IPS-11a (cell line): ENCODE results near the gene ZNF747.
A peak's percentile ranks its signal among the peaks of the same experiment; 100 is the strongest.

Source experiments
- H3K4me3 ChIP-seq: one replicate; pipeline ENCODE4 v1.5.1; 2013; ENCODE audit warnings: low read depth, low read length, control low read depth

ZNF747 gene

DNA sequence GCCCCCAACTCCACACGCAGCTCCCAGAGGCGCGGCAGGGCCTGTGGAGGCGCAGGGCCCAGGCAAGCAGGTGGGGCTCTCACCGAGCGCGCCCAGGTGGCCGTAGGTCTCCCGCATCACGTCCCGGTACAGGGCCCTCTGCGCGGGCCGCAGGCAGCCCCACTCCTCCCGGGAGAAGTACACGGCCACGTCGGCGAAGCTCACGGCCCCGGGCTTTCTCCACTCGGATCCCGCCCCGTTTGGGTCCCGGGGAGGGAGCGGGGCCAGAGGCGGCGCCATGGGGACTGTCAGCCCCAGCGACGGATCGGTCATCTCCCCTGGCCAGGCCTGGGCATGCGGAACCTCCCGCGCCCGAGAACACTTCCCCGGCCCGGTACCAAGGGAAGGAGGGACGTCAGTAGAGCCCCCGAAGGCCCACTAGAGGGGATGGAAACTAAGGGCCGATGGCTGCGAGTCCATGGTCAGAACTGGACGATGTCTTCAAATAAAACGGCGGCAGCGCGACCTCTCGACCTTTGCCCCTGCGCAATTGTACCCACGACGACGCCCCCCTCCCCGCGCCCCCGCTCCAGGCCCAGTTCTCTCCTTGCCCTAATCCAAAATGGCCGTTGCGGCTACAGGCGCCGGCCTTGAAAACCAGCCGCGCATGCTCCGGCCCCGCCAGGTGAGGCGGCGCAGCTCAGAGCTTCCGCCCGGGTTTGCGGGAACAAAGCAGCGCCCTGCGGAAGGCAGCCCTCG is at the start of gene ZNF747:
Gene ZNF747 (minus strand): TSS at position 491 of the 738 bp plus-strand sequence. CDS start 179 bp downstream, at position 312.
- peak within 1 kb of the TSS; percentile 70 for H3K4me3 ChIP-seq

- no peak overlapping the region for H3K4me3 ChIP-seq
Observed at GRCh38 chr16:30582611-30583340, 48.1 kb upstream of the ZNF747 start.

DNA sequence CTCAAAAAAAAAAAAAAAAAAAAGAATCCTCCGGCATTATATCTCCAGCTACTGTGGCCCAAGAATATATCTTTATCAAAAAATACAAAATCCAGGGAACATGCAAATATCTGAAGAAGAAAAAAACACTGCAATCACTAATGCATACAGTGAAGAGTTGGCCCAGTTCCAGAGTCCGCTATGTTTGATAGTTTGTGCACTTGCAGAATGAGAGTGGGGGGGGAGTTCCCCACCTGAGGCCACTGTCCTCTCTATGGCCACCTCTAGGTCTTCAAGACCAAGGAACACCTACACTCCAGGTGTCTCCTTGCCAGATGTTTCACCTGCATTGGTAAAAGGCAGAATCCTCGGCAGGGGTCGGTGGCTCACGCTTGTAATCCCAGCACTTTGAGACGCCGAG is 46.8 kb upstream of the ZNF747 start:
- H3K4me3 ChIP-seq, result no peak overlapping the region

DNA sequence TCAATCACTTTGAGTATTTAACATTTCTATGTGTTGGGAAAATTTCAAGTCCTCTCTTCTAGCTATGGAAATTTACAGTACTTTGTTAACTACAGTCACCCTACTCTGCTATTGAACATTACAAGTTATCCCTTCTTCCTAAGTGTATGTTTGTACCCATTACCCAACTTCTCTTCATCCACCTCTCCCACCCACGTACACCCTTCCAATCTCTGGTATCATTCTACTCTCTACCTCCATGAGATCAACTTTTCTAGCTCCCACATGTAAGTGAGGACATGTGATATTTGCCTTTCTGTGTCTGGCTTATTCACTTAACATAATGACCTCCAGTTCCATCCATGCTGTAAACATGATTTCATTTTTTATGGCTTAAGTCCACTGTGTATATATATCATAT is 40.0 kb upstream of the ZNF747 start:
- no peak overlapping the region for H3K4me3 ChIP-seq

DNA sequence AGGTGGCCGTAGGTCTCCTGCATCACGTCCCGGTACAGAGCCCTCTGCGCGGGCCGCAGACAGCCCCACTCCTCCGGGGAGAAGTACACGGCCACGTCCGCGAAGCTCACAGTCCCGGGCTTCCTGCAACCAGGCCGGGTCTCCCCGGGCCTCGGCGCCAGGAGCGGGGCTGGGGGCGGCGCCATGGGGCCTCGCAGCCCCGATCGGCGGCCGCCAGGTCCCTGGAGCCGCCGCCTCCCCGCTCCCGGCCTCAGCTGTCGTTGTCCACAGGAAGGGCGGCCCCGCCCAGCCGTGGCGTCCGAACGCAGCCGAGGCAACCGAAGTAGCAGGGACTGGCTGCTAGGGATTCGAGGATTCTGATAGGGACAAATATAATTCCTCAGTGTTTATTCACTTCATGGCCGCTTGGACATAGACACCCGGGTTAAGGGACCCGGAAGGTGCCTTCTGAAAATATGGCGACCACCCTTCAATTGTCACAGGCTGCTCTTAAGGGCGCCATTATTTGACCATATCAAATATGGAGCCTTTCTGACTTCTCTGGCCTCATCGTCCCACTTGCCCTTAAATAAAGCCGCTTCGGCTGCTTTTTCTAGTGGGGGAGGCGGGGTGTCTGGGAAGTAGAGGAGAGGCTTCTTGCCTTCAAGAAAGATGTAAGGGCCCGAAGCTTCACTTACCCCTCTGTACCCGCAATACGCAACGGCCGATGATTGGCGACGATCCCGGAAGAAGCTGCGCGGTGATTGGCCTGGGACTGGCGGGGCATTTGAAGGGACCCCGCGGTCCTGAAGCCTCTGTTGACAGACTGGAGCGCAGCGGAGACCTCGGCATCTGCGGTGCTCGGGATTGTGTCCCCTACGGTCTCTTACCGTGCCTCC is 37.0 kb upstream of the ZNF747 start, which contains the start of gene ZNF688:
Gene ZNF688 (minus strand): TSS at position 270 of the 878 bp plus-strand sequence. CDS start 85 bp downstream, at position 185.
- H3K4me3 ChIP-seq, result peak within 1 kb of the TSS; percentile 71

GRCh38 chr16:30570636-30571444 is 36.2 kb upstream of the ZNF747 start:
- H3K4me3 ChIP-seq, result peak overlapping the region; percentile 71

DNA sequence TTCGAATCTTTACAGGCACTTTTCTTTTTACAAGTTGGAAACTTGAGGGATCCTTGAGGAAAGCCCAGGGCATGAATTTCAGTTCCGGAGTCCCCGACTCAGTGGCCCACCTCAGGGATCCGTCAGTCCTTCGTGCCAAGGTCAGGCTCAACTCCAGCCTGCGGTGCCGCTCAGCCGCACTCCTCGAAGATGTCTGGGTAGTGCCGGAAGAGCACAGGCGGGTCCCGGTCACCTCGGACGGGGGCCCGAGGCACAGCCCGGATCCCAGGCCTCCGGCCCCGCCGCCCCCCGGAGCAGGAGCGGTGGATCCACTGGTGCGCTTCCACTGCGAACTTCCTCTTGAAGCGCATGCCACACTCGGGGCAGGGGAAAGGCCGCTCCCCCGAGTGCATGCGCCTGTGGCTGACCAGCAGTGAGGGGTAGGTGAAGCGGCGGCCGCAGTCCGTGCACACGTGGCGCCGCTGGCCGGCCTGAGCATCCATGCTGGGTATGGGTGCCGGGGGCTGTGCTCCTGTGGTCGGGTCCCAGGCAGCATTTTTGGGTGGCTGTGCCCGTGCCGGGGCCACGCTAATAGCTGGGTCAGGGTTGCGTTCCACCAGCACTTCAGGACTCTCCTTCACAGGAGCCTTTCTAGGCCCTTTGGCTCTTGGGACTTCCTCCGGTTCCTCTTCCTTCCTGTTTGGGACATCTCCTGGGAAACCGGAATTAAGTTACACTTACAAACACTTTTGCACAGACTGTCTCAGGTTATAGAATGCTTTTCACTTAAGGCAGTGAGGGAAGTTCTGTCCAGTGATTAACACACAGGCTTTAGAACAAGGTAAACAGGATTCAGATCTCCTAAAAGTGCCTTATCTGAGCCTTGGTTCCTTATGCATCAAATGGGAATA is 35.3 kb upstream of the ZNF747 start:
- no peak overlapping the region for H3K4me3 ChIP-seq

GRCh38 chr16:30569281-30569680 is 34.6 kb upstream of the ZNF747 start:
- H3K4me3 ChIP-seq, result no peak overlapping the region

DNA sequence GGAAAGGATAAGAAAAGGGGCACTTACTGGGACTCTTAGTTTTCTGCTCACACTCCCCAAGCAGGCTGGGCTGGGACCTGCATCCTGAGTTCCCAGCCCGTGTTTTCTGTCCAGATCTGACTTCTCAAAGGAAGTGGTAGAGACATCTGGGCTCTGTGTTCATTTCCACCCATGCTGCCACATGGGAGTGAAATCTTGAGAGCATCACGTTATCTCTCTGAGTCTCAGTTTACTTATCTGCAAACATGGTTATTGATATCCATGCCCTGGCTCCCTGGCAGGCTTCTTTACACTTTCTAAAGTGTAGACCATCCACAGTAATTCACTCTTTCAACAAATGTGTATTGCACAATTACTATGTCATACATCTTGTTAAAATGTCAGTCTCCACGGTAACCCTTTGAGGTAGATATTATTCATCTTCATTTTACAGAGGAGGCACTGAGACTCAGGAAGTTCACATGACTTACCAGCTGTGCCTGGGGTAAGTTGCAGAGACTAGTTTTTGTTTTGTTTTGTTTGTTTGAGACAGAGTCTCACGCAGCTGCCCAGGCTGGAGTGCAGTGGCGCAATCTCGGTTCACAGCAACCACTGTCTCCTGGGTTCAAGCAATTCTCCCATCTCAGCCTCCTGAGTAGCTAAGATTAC is 33.5 kb upstream of the ZNF747 start:
- no peak overlapping the region for H3K4me3 ChIP-seq

GRCh38 chr16:30567160-30567990 is 32.7 kb upstream of the ZNF747 start:
- no peak overlapping the region for H3K4me3 ChIP-seq

DNA sequence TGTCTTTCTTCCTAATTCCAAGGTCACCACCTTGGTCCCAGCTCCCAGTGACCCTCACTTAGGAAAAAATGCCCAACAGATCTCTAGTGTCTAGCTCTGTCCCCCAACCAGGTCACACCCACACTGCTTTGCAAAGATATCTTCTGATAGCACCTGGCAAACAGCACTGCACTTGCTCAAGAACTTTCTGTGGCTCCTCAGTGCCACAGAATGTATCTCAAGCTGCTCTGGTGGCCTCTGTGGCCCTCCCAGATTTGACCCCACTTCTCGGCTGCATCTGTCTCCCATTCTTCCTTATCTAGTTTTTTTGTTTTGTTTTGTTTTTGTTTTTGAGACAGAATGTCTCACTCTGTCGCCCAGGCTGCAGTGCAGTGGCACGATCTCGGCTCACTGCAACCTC is 31.9 kb upstream of the ZNF747 start:
- no peak overlapping the region for H3K4me3 ChIP-seq

GRCh38 chr16:30565984-30566383 is 31.3 kb upstream of the ZNF747 start:
- H3K4me3 ChIP-seq, result no peak overlapping the region

GRCh38 chr16:30565526-30565925 is 30.9 kb upstream of the ZNF747 start:
- H3K4me3 ChIP-seq, result no peak overlapping the region

- no peak overlapping the region for H3K4me3 ChIP-seq
Observed at GRCh38 chr16:30562021-30562420, 27.4 kb upstream of the ZNF747 start.

DNA sequence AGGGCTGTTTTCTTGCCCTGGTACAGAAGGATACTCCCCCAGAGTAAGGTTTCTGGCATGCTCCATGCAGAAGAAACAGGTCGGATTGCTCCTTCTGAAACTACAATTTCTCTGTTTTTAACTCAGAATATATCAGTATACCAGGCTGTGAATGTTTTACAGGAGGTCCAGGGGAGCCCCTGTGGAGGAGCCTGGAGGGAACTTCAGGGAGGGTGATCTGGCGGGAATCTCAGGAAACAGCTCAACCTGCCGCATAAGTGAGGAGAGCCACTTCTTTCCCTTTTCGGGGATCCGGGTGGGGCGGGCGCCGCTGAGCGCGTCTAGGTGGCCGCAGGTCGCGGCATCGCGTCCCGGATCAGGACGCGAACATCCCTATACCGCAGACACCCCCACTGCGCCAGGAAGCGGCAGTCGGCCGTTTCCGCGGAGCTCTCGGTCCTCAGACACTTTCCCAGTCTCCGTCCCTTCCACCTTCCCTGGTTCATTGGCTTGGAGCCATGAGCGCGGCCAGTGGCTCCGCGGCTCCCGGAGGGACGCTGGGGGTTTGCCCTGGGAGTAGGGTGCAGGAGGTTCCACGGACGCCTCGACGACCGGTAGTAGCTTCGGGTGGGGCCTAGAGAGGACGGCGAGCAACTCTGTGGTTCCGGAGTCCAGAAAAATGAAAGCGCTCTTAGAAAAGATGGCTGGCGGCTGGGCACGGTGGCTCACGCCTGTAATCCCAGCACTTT is 26.6 kb upstream of the ZNF747 start:
- peak overlapping the region; percentile 8 for H3K4me3 ChIP-seq

DNA sequence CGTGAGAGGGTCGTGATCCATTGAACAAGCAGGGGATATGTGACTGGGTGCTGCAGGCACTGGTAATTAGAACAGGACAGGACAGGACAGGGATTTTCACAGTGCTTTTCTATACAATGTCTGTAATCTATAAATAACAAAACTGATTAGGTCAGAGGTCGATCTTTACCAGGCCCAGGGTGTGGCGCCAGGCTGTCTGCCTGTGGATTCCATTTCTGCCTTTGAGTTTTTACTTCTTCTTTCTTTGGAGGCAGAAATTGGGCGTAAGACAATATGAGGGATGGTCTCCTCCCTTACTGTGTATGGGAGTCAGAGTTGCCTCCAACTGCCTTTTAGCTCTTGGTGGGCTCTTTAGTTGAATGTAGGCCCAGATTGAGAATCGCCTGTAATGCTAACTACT is 25.0 kb upstream of the ZNF747 start:
- no peak overlapping the region for H3K4me3 ChIP-seq

DNA sequence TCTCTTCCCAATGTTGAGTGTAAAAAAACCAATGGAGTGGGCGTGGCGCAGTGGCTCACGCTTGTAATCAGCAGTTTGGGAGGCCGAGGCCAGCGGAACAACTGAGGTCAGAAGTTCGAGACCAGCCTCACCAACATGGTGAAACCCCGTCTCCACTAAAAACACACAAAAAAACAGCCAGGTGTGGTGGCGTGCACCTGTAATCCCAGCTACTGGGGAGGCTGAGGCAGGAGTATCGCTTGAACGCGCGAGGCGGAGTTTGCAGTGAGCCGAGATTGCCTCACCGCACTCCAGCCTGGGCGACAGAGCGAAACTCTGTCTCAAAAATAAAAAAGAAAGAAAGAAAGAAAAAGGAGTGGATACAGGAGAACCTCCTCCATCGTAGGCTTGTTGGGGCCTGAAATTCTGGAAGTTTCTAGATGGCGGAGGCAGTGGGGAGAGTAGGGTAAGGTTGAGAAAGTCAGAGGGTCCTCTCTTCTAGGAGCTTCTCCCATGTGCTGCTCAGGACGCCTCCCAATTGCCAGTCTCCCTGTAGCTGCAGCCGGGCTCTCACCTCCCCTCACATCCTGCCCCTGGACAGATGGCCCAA is 24.2 kb upstream of the ZNF747 start:
- H3K4me3 ChIP-seq, result peak overlapping the region; percentile 24
